CD8-positive, alpha-beta memory T cell (primary cell): ENCODE results near the gene GMPPA. TPM values are rescaled to one million over a fixed set of nuclear protein-coding genes. Genes with fewer than 3 reads are reported as not detected.

Experiments
- CTCF ChIA-PET: fragments of 350-600 bp; sonication (Branson Sonifier 250); formaldehyde crosslinking; loops from one replicate; lab custom pipeline; 2021; ENCODE audit warnings: antibody characterized with exemption; lab: Charles Lee
- POLR2A ChIA-PET: fragments of 350-600 bp; sonication (Branson Sonifier 250); formaldehyde crosslinking; loops from one replicate; lab custom pipeline; 2021; ENCODE audit warnings: antibody characterized with exemption; lab: Charles Lee
- DNase-seq, 5 donors: peaks; one replicate each; pipeline versions ENCODE4 v3.0.0 to v3.0.0-alpha.2; 2020 to 2022; ENCODE audit warnings: mixed read lengths in 1 of 5
- H3K27ac ChIP-seq: one replicate; pipeline ENCODE4 v1.7.0; 2013; ENCODE audit warnings: low read depth, mild to moderate bottlenecking, low read length, moderate library complexity
- H3K27me3 ChIP-seq: 2 replicates; pipeline ENCODE4 v1.7.0; 2013; ENCODE audit warnings: low read length, mild to moderate bottlenecking; ENCODE audit not compliant: insufficient read depth, poor library complexity, severe bottlenecking
- H3K36me3 ChIP-seq: 2 replicates; pipeline ENCODE4 v1.7.0; 2013; ENCODE audit warnings: mild to moderate bottlenecking, low read length, moderate library complexity; ENCODE audit not compliant: insufficient read depth
- H3K4me1 ChIP-seq: 2 replicates; pipeline ENCODE4 v1.7.0; 2013; ENCODE audit warnings: mild to moderate bottlenecking, low read length, moderate library complexity; ENCODE audit not compliant: insufficient read depth
- H3K4me3 ChIP-seq: 2 replicates; pipeline ENCODE4 v1.7.0; 2013; ENCODE audit warnings: mild to moderate bottlenecking, low read length
- H3K9me3 ChIP-seq: 2 replicates; pipeline ENCODE4 v1.7.0; 2013; ENCODE audit warnings: mild to moderate bottlenecking, low read length
- H3K27ac Mint-ChIP-seq, 8 donors: one replicate each; pipeline ENCODE4 v1.8.0; 2020 to 2021; ENCODE audit warnings: mixed read lengths in 8 of 8, mild to moderate bottlenecking in 6 of 8, inconsistent platforms in 3 of 8, moderate library complexity in 3 of 8
- H3K27me3 Mint-ChIP-seq, 2 donors: one replicate each; pipeline ENCODE4 v1.8.0; 2020 to 2021; ENCODE audit warnings: mixed read lengths in 2 of 2, mild to moderate bottlenecking in 1 of 2, moderate library complexity in 1 of 2
- H3K36me3 Mint-ChIP-seq, 3 donors: one replicate each; pipeline ENCODE4 v1.8.0; 2020 to 2021; ENCODE audit warnings: mixed read lengths in 3 of 3, inconsistent platforms in 1 of 3, mild to moderate bottlenecking in 1 of 3
- H3K4me1 Mint-ChIP-seq, 3 donors: one replicate each; pipeline ENCODE4 v1.8.0; 2020 to 2021; ENCODE audit warnings: mixed read lengths in 3 of 3, inconsistent platforms in 1 of 3, mild to moderate bottlenecking in 1 of 3
- H3K4me3 Mint-ChIP-seq, 7 donors: one replicate each; pipeline ENCODE4 v1.8.0; 2020 to 2021; ENCODE audit warnings: mixed read lengths in 7 of 7, mild to moderate bottlenecking in 6 of 7, moderate library complexity in 4 of 7, inconsistent platforms in 2 of 7
- H3K9me3 Mint-ChIP-seq, 5 donors: one replicate each; pipeline ENCODE4 v1.8.0; 2020 to 2022; ENCODE audit warnings: mixed read lengths in 5 of 5, mild to moderate bottlenecking in 3 of 5, moderate library complexity in 2 of 5, inconsistent platforms in 1 of 5
- polyA plus RNA-seq: library from polyadenylated mRNA; unstranded; fragments of 300-500 nt; fragmentation: Illumina TruSeq; gene quantifications from one replicate; pipeline ENCODE4 v1.2.3, GENCODE V29; 2021
- total RNA-seq, 2 experiments: library from RNA; stranded (reverse); gene quantifications; one replicate each; pipeline ENCODE4 v1.2.3, GENCODE V29; 2021

Gene GMPPA
- total and polyA plus RNA-seq, 3 experiments from 2014 or later: 32.5 to 37.1 (median 36.9) TPM

- no peaks in the 10 kb centered on the region for H3K36me3 Mint-ChIP-seq
- H3K27ac ChIP-seq: no peak overlapping the region
- peaks cover 4 to 5% (median 4%) of the 10 kb centered on the region in 3 donors for H3K4me1 Mint-ChIP-seq
- no peaks in the 10 kb centered on the region for H3K27me3 ChIP-seq
- ChIA-PET CTCF (interaction anchor here (1.3 to 1.6 kb wide), 2 partner anchors 53 to 57 kb away, joined by 3 read pairs; no protein-coding TSS in a partner anchor), POLR2A (no interaction called here)
- no peak for DNase-seq
- H3K27ac Mint-ChIP-seq: no peak overlapping the region
- no peak overlapping the region for H3K4me3 ChIP-seq
- H3K27me3 Mint-ChIP-seq: peaks cover 5 to 23% of the 10 kb centered on the region in 2 donors
- no peaks in the 10 kb centered on the region for H3K9me3 ChIP-seq
- no peaks in the 10 kb centered on the region for H3K4me1 ChIP-seq
- no peaks in the 10 kb centered on the region for H3K36me3 ChIP-seq
- no peak overlapping the region for H3K4me3 Mint-ChIP-seq
- H3K9me3 Mint-ChIP-seq: no peaks in the 10 kb centered on the region
Measured at GRCh38 chr2:219477179-219477578, 21.5 kb upstream of the GMPPA start.

GRCh38 chr2:219477815-219478214 lies 20.9 kb upstream of the GMPPA start:
- Histone ChIP-seq H3K4me1 (no peaks in the 10 kb centered on the region), H3K36me3 (no peaks in the 10 kb centered on the region), H3K9me3 (no peaks in the 10 kb centered on the region), H3K27ac (no peak overlapping the region), H3K27me3 (no peaks in the 10 kb centered on the region), H3K4me3 (no peak overlapping the region)
- no peaks in the 10 kb centered on the region for H3K9me3 Mint-ChIP-seq
- ChIA-PET CTCF (interaction anchor here (1.6 kb wide), 1 partner anchor 52 kb away, joined by 3 read pairs; no protein-coding TSS in a partner anchor), POLR2A (no interaction called here)
- no peaks in the 10 kb centered on the region for H3K36me3 Mint-ChIP-seq
- H3K27me3 Mint-ChIP-seq: peaks cover 7 to 28% of the 10 kb centered on the region in 2 donors
- peaks cover 4 to 5% (median 4%) of the 10 kb centered on the region in 3 donors for H3K4me1 Mint-ChIP-seq
- H3K4me3 Mint-ChIP-seq: no peak overlapping the region
- no peak for DNase-seq
- no peak overlapping the region for H3K27ac Mint-ChIP-seq

GRCh38 chr2:219478916-219479315 lies 19.8 kb upstream of the GMPPA start:
- Mint-ChIP-seq H3K9me3 (no peaks in the 10 kb centered on the region), H3K27me3 (peaks cover 7 to 30% of the 10 kb centered on the region in 2 donors), H3K36me3 (no peaks in the 10 kb centered on the region), H3K27ac (no peak overlapping the region), H3K4me1 (peaks cover 4 to 6% (median 5%) of the 10 kb centered on the region in 3 donors), H3K4me3 (no peak overlapping the region)
- Histone ChIP-seq H3K36me3 (no peaks in the 10 kb centered on the region), H3K27ac (no peak overlapping the region), H3K27me3 (peaks cover 2% of the 10 kb centered on the region), H3K4me3 (no peak overlapping the region), H3K4me1 (no peaks in the 10 kb centered on the region), H3K9me3 (no peaks in the 10 kb centered on the region)
- CTCF ChIA-PET: no interaction called here
- POLR2A ChIA-PET: no interaction called here
- no peak for DNase-seq

GRCh38 chr2:219480004-219480403 lies 18.7 kb upstream of the GMPPA start:
- Mint-ChIP-seq H3K9me3 (no peaks in the 10 kb centered on the region), H3K27me3 (peaks cover 10 to 35% of the 10 kb centered on the region in 2 donors), H3K4me3 (no peak overlapping the region), H3K4me1 (peaks cover 4 to 12% (median 6%) of the 10 kb centered on the region in 3 donors), H3K36me3 (no peaks in the 10 kb centered on the region), H3K27ac (peak overlapping the region in 1 of 8 donors; percentile 37)
- Histone ChIP-seq H3K27me3 (peaks cover 9% of the 10 kb centered on the region), H3K4me1 (no peaks in the 10 kb centered on the region), H3K9me3 (no peaks in the 10 kb centered on the region), H3K36me3 (no peaks in the 10 kb centered on the region), H3K27ac (no peak overlapping the region), H3K4me3 (no peak overlapping the region)
- DNase-seq: no peak
- POLR2A ChIA-PET: no interaction called here
- CTCF ChIA-PET: no interaction called here

- Mint-ChIP-seq H3K4me3 (peak overlapping the region in 1 of 7 donors; percentile 29), H3K36me3 (no peaks in the 10 kb centered on the region), H3K27me3 (peaks cover 25 to 63% of the 10 kb centered on the region in 2 donors), H3K4me1 (peaks cover 0 to 16% (median 2%) of the 10 kb centered on the region in 3 donors), H3K27ac (no peak overlapping the region), H3K9me3 (no peaks in the 10 kb centered on the region)
- Histone ChIP-seq H3K27ac (no peak overlapping the region), H3K27me3 (peaks cover 22% of the 10 kb centered on the region), H3K36me3 (no peaks in the 10 kb centered on the region), H3K4me1 (no peaks in the 10 kb centered on the region), H3K4me3 (no peak overlapping the region), H3K9me3 (no peaks in the 10 kb centered on the region)
- ChIA-PET POLR2A (no interaction called here), CTCF (interaction anchor here (1.1 to 6.2 kb wide), 2 partner anchors 13 to 52 kb away, joined by 3 to 26 read pairs; a partner anchor contains a TSS)
- no peak for DNase-seq
Measured at GRCh38 chr2:219482674-219483405, 15.9 kb upstream of the GMPPA start.

- Histone ChIP-seq H3K27ac (no peak overlapping the region), H3K9me3 (no peaks in the 10 kb centered on the region), H3K4me3 (no peak overlapping the region), H3K27me3 (peaks cover 22% of the 10 kb centered on the region), H3K4me1 (no peaks in the 10 kb centered on the region), H3K36me3 (no peaks in the 10 kb centered on the region)
- no peaks in the 10 kb centered on the region for H3K36me3 Mint-ChIP-seq
- CTCF ChIA-PET: interaction anchor here (1.2 to 6.2 kb wide), 2 partner anchors 12 to 46 kb away, joined by 3 to 26 read pairs; a partner anchor contains a TSS
- POLR2A ChIA-PET: no interaction called here
- no peaks in the 10 kb centered on the region for H3K9me3 Mint-ChIP-seq
- H3K4me3 Mint-ChIP-seq: peak overlapping the region; percentile 24 to 86 (median 67)
- H3K4me1 Mint-ChIP-seq: peaks cover 0 to 16% (median 2%) of the 10 kb centered on the region in 3 donors
- DNase-seq: peak in 1 of 5 donors; percentile 10
- peaks cover 26 to 66% of the 10 kb centered on the region in 2 donors for H3K27me3 Mint-ChIP-seq
- no peak overlapping the region for H3K27ac Mint-ChIP-seq
Measured at GRCh38 chr2:219483451-219484342, 15.0 kb upstream of the GMPPA start.

GRCh38 chr2:219484343-219485200 lies 14.1 kb upstream of the GMPPA start:
- H3K9me3 ChIP-seq: no peaks in the 10 kb centered on the region
- peaks cover 22% of the 10 kb centered on the region for H3K27me3 ChIP-seq
- Mint-ChIP-seq H3K9me3 (no peaks in the 10 kb centered on the region), H3K27ac (no peak overlapping the region), H3K4me3 (peak overlapping the region; percentile 24 to 86 (median 67)), H3K36me3 (no peaks in the 10 kb centered on the region), H3K4me1 (peaks cover 0 to 16% (median 2%) of the 10 kb centered on the region in 3 donors), H3K27me3 (peaks cover 29 to 63% of the 10 kb centered on the region in 2 donors)
- H3K4me3 ChIP-seq: no peak overlapping the region
- ChIA-PET CTCF (interaction anchor here (1.2 to 6.2 kb wide), 3 partner anchors 11 to 45 kb away, joined by 3 to 26 read pairs (median 3); partner anchors contain the start of gene GMPPA), POLR2A (no interaction called here)
- no peaks in the 10 kb centered on the region for H3K4me1 ChIP-seq
- no peaks in the 10 kb centered on the region for H3K36me3 ChIP-seq
- peak in 1 of 5 donors; percentile 11 for DNase-seq
- H3K27ac ChIP-seq: no peak overlapping the region
